Osteoblast (primary cell): ENCODE measurements around the gene RBBP8. TPM values are rescaled to one million over a fixed set of nuclear protein-coding genes. Genes with fewer than 3 reads are reported as not detected.
A peak's percentile ranks its signal among the peaks of the same experiment; 100 is the strongest.
"Not testable (repeated sequence)": the region's sequence is repeated elsewhere in the genome, so short reads cannot be mapped to it uniquely, and the experiment has no call there.

Source experiments
- DNase-seq: peaks from one replicate; pipeline ENCODE4 v3.0.0; 2011; ENCODE audit warnings: low spot score, mixed read lengths; ENCODE audit not compliant: insufficient read length; ENCODE audit errors: missing footprints
- H2AFZ ChIP-seq: 2 replicates; pipeline ENCODE4 v1.6.0; 2011; ENCODE audit warnings: mild to moderate bottlenecking, low read length
- H3K27ac ChIP-seq: 2 replicates; pipeline ENCODE4 v1.5.1; 2011; ENCODE audit warnings: mild to moderate bottlenecking, low read depth, low read length, moderate library complexity
- H3K27me3 ChIP-seq: 2 replicates; pipeline ENCODE4 v1.6.0; 2012; ENCODE audit warnings: mild to moderate bottlenecking, control low read depth, inconsistent platforms, low read length, moderate library complexity; ENCODE audit not compliant: insufficient read depth
- H3K36me3 ChIP-seq: 2 replicates; pipeline ENCODE4 v1.5.1; 2011; ENCODE audit warnings: mild to moderate bottlenecking, low read length, control low read depth, moderate library complexity; ENCODE audit not compliant: insufficient read depth
- H3K4me1 ChIP-seq: 2 replicates; pipeline ENCODE4 v1.5.1; 2011; ENCODE audit warnings: mild to moderate bottlenecking, low read length, control low read depth, moderate library complexity; ENCODE audit not compliant: insufficient read depth
- H3K4me2 ChIP-seq: 2 replicates; pipeline ENCODE4 v1.6.0; 2011; ENCODE audit warnings: mild to moderate bottlenecking, low read length; ENCODE audit not compliant: insufficient read depth
- H3K4me3 ChIP-seq: fragments of 200-600 bp; sonication (generic); 3 replicates; pipeline ENCODE4 v1.5.1; 2012; ENCODE audit warnings: mild to moderate bottlenecking, low read length, inconsistent platforms; ENCODE audit not compliant: insufficient read depth
- H3K79me2 ChIP-seq: 2 replicates; pipeline ENCODE4 v1.6.0; 2012; ENCODE audit warnings: mild to moderate bottlenecking, low read length, control low read depth, inconsistent platforms; ENCODE audit not compliant: insufficient read depth
- H3K9me3 ChIP-seq: 2 replicates; pipeline ENCODE4 v1.5.1; 2011; ENCODE audit warnings: low read depth, low read length, control low read depth
- H4K20me1 ChIP-seq: 2 replicates; pipeline ENCODE4 v1.6.0; 2012; ENCODE audit warnings: mild to moderate bottlenecking, low read length, control low read depth; ENCODE audit not compliant: insufficient read depth
- CTCF ChIP-seq: IDR thresholded peaks from 2 replicates; pipeline ENCODE4 v1.5.1; 2011; ENCODE audit warnings: mild to moderate bottlenecking, low read depth, low read length, moderate library complexity; ENCODE audit errors: extremely low read depth
- total RNA-seq: library from RNA; depleted of rRNA; stranded (reverse); fragments of >200 nt; gene quantifications from 2 replicates; pipeline ENCODE4 v1.2.3, GENCODE V29; 2012

RBBP8 gene
- total RNA-seq, result 40.2 and 48.9 TPM in 2 replicates

GRCh38 chr18:22933206-22933965, at the start of gene RBBP8:
TSS of gene RBBP8 (plus strand) at chr18:22933328. CDS start at chr18:22936852, 3,524 bp downstream.
- Histone ChIP-seq H3K27me3 (no peaks in the 10 kb centered on the region), H3K4me2 (peak within 1 kb of the TSS; percentile 99), H3K27ac (peak within 1 kb of the TSS; percentile 97), H3K79me2 (peaks cover 18% of the 10 kb centered on the region), H3K36me3 (no peaks in the 10 kb centered on the region), H2AFZ (peak within 1 kb of the TSS; percentile 100), H3K4me3 (peak within 1 kb of the TSS; percentile 96), H4K20me1 (no peaks in the 10 kb centered on the region), H3K4me1 (peaks cover 12% of the 10 kb centered on the region), H3K9me3 (no peaks in the 10 kb centered on the region)
- no peak for TF ChIP-seq CTCF
- DNase-seq, result peak; percentile 96

GRCh38 chr18:22883827-22884226, 49.3 kb upstream of the RBBP8 start:
- Histone ChIP-seq H3K79me2 (no peaks in the 10 kb centered on the region), H3K27me3 (peaks cover 7% of the 10 kb centered on the region), H3K27ac (no peak overlapping the region), H4K20me1 (no peaks in the 10 kb centered on the region), H3K36me3 (no peaks in the 10 kb centered on the region), H2AFZ (no peak overlapping the region), H3K4me3 (no peak overlapping the region), H3K4me1 (no peaks in the 10 kb centered on the region), H3K9me3 (no peaks in the 10 kb centered on the region), H3K4me2 (no peak overlapping the region)
- no peak for TF ChIP-seq CTCF
- DNase-seq, result no peak

- H3K9me3 ChIP-seq, H3K27me3 ChIP-seq, H3K4me1 ChIP-seq, H2AFZ ChIP-seq, H3K4me2 ChIP-seq, H3K36me3 ChIP-seq, H3K79me2 ChIP-seq, H3K4me3 ChIP-seq, DNase-seq, H4K20me1 ChIP-seq, H3K27ac ChIP-seq: not testable (repeated sequence)
Observed at GRCh38 chr18:22885694-22886093, 47.4 kb upstream of the RBBP8 start.

GRCh38 chr18:22899421-22899820, 33.7 kb upstream of the RBBP8 start:
- H3K27me3 ChIP-seq, result peaks cover 4% of the 10 kb centered on the region
- DNase-seq, result no peak
- no peak overlapping the region for H3K4me3 ChIP-seq
- no peaks in the 10 kb centered on the region for H3K36me3 ChIP-seq
- no peaks in the 10 kb centered on the region for H3K4me1 ChIP-seq
- H3K79me2 ChIP-seq, result no peaks in the 10 kb centered on the region
- H3K9me3 ChIP-seq, result no peaks in the 10 kb centered on the region
- TF ChIP-seq CTCF, result no peak
- no peaks in the 10 kb centered on the region for H4K20me1 ChIP-seq
- no peak overlapping the region for H2AFZ ChIP-seq
- H3K4me2 ChIP-seq, result no peak overlapping the region
- no peak overlapping the region for H3K27ac ChIP-seq
